ENCODE results near the gene RNF214.

The RNF214 gene

DNA sequence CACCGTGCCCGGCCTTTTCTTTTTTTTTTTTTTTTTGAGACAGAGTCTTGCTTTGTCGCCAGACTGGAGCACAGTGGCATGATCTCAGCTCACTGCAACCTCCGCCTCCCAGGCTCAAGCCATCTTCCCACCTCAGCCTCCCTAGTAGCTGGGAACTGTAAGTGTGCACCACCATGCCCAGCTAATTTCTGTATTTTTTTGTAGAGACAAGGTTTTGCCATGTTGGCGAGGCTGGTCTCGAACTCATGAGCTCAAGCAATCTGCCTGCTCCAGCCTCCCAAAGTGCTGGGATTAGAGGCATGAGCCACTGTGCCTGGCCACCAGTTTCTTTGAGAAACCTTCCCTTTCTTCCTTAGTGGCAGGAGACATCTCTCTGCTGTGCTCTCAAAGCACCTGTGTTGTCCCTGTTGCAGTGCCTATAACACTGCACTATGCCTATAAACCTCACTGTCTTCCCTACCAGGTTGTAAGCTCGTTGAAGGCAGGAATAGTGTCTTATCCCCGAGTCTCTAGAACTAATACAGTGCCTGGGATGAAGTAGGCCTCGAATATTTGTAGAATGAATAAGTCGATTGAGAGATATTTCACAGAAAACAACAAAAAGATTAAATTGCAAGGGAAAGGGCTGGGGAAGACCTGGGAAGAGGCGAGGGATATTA, 19.6 kb upstream of the RNF214 start:
- DNase-seq (ENCODE audit: low read depth in 4 of 4, low spot score in 1 of 4) = no peak

DNA sequence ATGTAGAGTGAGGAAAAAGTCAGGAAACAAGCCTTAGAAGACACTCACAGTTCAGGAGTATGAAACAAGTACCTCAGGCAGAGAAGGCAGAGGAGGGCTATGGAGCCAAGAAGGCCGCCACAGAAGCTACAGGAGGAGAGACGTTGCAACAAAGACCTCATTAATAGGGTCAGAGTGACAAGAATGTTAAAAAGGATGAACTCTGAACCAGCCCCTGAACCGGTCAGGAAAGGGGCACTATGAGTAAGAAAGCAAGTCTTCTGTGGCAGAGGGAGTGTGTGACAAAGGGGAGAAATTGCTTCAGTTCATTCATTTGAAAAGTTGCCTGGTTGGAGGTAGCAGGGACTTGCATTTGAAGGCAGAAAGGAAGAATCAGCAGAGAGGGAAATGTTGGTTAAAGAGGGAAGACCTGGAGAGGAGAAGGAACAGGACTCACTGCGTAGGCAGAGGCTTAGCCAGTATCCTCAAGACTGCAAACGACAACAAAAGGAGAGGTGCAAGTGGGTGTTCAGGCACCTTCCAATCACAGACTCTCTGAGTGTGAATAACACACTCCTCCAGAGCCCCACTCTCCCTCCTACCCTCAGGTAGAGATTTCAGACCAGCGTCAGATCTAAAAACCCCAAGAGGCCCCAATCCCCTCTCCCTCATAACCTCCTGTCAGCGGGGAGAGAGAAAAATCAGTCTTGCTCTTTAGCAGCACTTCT, 17.9 kb upstream of the RNF214 start:
- no peak for DNase-seq (ENCODE audit: low read depth in 4 of 4, low spot score in 1 of 4)

DNA sequence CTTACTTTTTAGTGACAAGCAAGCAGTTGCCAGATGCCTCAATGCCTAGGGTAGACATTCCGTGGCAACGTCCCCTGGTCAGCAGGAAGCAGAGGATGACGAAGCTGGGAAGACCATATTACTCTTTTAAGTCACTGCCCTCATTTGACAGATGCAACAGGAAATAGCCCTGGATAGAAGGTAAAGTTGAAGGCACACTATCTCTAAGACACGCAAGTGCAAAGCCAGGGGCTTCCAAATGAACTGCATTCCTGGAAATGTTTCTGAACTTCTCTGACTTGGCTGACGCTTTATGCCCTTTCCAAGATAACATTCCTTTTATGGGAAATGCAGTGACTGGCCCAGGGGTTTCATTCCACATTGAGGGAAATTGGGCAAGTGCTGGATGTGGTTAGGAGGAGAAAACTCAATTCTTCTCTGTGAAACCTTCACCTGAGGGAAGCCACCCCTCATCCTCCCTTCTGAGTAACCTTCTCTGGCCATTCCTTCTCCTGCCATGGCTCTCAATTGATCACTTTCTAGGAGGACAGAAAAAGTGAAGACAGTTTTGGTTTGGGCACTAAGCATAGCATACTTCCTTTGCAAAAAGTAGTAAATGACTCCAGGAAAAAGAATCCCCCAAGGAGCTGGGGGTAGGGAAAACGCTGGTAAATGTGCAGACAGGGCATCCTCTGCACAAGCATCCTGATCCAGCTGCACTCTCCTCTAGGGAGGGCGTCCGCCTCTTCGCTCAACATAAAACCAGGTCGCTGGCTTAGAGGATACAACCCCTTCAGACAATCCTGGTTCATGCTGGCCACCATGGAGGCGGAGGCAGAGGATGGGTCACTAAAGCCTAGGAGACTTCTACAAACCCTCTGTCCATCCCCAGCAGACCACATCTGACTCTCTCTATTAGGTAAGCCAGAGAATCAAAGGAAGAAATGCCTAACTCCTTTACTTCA, 15.1 kb upstream of the RNF214 start:
- no peak for DNase-seq (ENCODE audit: low read depth in 4 of 4, low spot score in 1 of 4)

DNA sequence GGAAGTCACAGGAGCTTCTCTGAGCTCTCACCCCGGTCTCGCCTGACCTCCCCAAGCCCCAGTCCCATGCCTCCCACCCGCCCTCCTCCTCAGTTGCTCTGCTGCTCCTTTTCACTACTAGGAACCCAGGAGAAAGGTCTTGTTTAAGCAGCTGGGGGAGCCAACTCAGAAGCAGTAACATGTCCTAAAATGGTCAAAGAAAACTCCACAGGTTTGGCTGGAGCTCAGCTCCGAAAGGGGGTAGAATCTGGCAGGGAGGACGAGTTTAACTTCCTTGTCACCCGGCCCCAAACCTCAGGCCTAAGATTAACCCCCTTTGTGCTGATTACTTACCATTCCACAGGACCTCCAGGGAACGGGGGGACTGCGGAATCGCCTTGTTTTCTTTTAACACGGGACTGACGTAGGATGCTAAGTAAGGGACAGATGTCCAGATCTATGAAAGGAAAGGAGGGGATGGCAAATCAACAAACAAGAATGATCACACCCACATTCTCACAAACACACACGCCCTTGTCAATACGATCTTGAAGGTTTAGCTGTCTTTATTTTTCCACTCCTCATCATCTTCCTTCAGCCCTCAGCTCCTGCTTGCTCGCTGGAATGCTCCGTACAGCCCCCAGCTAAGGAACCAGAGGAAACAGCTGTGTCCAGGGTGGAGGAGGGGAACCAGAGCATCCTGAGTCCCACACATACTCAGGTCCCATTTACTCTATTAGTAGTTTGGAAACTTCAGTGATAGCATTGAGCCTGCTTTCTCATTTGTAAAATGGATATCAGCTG, 14.1 kb upstream of the RNF214 start:
- no peak for DNase-seq (ENCODE audit: low read depth in 4 of 4, low spot score in 1 of 4)

DNA sequence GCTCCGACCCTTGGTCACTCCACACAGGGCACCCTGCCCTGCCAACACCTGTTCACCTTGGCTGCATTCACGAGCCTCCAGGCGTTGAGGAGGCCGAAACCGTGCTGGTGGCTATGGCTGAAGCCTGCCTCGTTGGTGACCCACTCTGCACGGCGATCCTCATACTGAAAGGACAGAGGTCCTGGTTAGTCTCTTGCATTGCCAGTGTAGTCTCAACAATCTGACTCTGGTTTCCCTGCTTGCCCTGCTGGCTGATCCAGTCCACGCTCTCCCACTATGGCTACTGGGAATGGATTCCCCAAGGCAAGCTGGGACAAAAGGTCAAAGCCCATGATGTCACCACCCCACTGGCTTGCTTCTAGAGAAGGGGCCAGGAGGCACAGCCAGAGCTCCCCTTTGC, 13.5 kb upstream of the RNF214 start:
- DNase-seq (ENCODE audit: low read depth in 4 of 4, low spot score in 1 of 4) = no peak

DNA sequence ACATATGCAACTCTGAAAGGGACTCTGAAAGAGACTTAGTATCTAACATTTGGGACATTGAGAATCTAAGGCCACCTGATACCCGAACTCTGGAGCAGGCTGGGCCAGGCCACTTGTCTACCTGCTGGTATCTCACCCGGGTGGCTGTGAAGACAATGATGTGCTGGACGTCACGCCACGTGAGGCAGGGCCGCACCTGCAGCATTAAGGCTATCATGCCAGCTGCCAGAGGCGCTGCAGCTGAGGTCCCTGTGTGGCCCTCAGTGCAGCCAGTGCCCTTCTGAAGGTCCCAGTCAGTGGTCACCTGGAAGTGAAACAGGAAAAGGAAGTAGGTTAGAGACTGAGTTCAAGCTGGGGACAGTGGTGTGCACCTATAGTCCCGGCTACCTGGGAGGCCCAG, 13.0 kb upstream of the RNF214 start:
- no peak for DNase-seq (ENCODE audit: low read depth in 4 of 4, low spot score in 1 of 4)

DNA sequence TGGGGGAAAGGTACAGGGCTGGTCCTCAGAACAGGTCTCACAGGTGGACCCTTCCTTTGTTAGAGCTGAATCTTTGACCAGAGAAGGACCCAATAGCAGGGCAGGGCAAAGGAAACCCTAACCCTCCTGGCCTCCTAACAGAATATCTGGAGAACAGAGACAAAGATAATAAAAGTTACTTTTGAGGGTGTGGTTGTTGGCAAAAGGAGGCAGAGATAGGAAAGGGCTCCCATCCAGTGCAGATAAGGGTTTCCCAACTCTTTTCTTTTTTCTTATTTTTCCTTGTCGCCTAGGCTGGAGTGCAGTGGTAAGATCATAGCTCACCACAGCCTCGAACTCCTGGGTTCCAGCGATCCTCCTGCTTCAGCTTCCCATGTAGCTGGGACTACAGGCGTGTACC, 12.5 kb upstream of the RNF214 start:
- no peak for DNase-seq (ENCODE audit: low read depth in 4 of 4, low spot score in 1 of 4)

DNA sequence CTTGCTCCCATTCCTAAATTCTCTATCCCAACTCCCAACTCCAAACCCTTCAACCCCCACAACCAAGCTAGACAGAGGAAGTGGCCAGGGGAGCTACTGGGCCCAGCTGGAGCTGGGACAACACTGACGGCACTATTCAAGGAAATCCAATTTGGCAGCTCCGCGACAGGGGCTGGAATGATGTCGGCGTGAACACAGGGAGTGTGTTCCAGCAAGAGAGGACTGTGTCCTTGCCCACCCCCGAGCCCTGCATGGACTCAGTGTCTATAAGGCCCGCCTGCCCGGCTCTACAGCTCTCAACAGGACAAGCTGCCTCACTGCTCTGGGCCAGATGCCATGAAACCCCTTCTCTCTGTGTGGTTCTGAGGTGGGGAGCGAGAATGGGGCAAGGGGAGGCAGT, 11.9 kb upstream of the RNF214 start:
- DNase-seq (ENCODE audit: low read depth in 4 of 4, low spot score in 1 of 4) = no peak

DNA sequence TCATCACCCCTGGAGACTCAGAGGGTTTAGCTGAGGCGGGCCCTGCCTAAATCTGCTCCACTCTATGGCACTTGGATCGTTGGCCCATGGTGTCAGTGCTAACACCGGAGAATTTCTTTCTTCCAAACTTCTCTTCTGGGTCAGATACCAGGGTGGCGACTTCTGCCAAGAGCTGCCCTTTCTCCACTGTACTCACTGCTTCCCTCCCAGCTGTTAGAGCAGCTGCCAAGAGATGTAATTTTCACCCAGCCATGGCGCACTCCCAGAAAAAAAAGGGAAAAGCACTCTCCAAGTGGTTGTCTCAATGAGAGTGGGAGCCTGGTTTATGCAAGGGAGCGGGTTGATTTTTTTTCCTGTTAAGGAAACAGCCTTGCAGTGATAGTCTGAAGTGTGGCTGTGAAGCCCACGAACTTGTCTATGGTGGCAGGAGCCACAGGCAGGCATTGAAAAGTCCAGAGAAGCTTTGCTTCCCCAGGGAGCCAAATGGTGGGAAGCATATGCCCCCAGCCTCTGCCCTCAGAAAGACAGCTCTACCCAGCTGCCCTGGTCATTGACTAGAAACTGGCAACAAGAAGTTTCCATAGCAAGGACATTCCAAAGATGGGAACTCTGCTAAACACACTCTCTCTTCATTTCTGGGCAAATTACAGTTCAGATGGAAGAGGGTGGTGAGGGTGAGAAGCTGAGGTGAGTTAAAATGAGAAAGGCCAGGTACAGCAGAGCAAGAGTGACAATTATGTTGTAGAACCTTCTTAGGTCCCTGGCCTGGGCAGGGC, 11.3 kb upstream of the RNF214 start:
- no peak for DNase-seq (ENCODE audit: low read depth in 4 of 4, low spot score in 1 of 4)

DNA sequence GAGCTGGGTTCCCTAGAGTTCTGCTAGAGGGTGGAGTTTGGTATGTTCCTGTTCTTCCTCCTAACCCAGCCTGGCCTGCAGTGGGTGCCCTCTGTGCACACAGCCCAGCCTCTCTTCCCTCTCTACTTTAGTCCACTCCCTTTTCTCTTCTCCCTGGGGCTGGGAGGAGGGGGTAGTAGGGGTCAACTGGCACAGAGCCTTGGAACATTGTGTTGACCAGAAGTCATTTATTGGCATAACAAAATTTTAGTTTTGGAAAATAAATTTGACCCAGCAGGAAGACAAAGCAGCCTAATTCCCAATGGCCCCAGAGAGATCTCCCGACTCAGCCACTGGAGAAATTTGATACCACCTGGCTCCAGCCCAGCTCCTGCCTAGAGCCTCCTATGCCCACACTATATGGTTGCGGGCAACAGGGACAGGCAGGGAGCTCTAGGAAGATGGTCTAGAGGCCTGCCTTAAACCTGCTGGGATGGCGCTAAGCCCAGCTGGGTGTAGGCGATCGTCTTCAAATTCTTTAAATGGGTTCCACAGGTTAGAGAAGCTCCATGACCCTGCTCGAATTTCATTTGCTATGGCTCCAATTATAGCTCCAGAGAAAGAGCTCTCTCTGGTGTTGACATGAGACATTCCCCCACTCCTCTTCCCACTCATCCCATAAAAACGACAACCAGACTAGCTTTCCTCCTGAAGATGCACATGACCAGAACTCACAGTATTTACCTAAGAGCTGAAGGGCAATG, 10.5 kb upstream of the RNF214 start:
- DNase-seq (ENCODE audit: low read depth in 4 of 4, low spot score in 1 of 4) = no peak

DNA sequence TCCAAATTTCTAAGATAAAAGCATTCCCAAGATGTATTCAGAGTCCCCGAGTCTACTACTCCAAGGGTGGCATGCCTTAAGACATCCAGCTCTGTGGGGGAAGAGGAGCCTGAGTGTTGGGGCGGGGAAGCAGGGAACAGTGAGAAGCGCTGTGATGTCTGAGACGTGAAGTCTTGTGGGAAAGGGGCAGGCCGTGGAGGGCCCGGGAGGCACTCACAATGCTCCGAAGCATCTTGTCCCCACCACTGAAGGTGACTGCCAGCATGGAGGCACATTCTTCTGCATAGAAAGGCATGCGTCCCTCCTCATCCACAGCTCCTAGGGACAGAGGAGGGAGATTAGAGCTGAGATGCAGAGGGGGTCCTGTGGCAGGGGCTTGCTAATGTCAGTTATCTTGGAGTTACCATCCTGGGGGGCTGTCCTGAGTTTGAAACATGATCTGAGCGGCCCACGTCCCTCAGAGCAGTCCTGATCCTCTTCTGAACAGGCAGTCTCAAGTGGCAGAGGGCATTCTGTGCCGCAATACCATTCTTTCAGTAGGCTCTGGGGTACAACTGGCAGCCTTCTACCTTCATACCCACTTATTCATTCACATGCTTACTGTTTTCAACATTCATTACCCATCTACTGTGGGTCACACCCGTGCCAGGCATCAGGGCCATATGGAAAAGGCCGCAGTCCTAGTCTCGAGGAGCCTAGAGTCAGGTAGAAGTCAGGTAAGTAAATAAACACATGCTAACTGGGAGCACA, 9.3 kb upstream of the RNF214 start:
- DNase-seq (ENCODE audit: low read depth in 4 of 4, low spot score in 1 of 4) = no peak

DNA sequence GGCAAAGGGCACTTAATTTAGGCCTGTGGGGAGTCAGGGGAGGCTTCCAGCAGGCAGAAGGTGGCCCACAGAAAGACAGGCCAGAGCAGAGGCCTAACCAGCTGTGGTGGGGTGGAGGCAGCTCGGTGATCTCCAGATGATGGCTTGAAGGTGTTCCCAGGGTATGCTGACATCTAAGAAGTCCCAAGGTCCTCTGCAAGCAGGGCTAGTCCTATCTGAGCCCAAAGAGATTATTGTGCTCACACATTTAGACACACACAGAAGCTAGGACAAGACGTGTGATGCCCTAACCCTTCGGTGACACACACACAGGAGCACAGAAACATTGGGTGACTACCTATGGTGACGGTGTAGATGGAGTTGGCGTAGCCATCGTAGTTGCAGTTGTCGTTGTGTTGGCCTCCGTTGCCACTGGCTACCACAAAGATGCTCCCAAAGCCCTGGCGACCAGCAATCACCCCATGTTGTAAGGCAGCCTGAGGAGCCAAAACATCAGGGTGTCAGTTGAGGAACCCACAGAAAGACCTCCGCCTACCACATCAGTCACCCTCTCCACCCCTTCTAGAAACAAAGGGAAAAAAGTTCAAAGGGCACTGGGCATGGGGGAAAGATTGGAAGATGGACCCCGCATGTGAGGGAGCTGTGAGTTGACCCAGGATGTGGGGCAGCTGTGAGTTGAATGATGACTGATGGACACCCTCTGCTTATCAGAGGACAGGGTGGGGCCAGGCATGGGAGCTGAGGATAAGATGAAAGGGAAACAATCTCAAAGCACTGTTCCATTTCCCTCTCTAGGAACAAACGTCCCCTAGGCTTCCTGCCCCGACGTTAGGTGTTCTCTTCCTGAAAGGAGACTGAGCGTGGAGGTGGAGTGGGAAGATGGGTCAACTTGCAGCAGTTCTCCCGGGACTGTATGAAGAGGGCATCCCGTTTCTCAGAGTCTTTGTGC, 8.5 kb upstream of the RNF214 start:
- no peak for DNase-seq (ENCODE audit: low read depth in 4 of 4, low spot score in 1 of 4)

DNA sequence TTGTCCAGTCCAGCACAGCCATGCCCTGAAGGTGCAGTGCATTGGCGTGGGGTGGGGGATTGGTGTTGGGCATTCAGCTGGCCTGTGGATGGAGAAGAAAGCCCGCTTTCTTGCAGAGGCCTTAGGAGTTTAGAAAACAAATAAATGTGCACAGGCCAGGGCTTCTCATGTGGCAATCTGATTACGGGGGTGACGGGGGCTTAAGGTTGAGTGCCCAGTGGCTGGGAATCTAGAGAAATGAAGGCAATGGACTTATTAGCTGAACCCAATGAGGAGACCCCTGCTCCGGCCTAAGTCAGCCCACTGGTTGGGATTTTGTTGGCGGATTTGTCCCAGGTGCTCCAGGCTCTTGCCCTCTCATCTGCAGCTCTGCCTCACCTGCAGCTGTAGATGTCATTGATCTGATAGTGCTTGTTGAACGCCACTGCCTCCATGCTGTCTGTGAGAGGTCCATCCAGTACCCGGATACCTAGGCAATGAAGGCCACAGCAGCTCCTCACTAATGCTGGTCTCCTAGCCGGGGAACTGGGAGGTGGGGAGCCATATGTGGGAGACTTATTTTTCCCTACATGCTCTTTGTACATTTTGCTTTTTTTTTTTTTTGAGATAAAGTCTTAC, 6.8 kb upstream of the RNF214 start:
- no peak for DNase-seq (ENCODE audit: low read depth in 4 of 4, low spot score in 1 of 4)

DNA sequence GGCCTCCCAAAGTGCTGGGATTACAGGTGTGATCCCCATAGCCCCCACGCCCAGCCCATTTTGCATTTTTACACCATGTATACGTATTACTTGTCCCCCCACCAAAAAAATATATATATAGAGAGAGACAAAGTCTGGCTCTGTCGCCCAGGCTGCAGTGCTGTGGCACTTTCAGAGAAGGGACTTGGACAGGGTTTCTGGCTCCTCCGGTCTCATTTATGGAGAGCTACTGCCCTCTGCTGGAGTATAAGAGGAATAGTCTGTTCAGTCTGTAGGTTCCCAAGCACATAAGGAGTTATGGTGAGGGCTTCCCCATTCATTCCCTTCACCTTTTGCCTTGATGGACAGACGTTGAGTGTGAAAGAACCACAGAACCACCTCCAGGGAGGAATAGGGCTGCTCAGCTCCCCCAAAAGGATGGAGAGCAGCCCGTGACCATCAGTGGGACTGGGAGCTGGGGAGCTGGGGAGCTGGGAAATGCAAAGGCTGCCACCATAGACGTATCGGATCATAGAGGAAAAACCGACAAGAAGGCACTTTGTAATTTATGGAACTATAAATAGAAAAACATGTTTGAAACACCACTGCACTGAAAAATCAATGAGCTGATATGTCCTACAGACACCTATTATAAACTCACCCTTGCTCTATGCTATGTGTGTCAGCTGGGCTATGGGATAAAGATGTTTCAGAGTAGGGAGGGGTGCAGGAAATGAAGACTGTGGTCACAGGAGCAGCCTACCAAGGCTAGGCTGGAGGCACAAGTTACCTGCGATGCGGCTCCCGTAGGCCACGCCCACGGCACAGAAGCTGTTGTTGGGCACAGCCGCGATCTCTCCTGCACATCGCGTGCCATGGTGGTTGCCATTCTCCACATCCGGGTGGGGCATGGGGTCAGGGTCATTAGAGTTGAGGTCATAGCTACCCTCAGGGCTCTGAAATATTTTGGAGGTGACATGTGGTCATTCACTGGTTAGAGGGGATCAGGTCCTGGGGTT, 5.8 kb upstream of the RNF214 start:
- peak in 1 of 4 experiments; percentile 23 for DNase-seq (ENCODE audit: low read depth in 4 of 4, low spot score in 1 of 4)

DNA sequence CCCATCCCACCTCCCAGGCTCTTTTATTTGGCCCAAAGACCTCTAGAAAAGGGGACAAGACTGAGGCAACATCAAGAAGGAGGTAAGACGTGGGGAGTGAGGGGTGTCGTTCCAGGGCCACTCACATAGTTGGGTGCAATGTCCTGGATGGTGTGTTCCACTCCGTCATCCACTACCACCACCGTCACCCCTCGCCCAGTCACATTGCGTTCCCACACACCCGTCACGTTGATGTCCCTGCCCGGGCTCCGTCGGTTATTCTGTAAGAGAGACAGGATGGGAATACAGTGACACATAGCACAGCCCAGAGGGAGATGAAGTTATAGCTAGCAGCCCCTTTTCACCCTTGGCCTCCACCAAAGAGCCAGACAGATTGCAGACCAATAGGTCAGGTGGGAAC, 4.4 kb upstream of the RNF214 start:
- DNase-seq (ENCODE audit: low read depth in 4 of 4, low spot score in 1 of 4) = no peak

DNA sequence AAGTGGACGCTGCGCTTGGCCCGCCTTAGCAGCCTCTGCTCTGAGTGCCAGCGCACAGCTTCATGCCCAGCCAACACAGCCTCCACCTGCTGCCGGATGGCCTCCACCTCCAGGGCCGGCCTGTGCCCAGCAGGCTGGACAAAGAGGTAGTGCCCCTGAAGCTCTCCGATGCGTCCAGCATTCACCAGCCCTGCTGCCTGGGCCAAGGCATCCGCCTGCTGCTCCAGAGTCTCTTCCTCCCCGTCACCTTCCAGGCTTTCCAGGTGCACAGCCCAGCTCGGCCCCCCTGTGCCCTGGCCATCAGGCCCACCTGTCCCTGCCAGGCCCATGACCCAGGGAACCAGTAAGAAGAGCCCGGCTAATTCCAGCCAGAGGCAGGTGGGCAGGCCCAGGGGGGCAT, 3.1 kb upstream of the RNF214 start:
- DNase-seq (ENCODE audit: low read depth in 4 of 4, low spot score in 1 of 4) = no peak
